ENCODE results near the gene SPATA33.
A peak's percentile ranks its signal among the peaks of the same experiment; 100 is the strongest.

SPATA33 gene

GRCh38 chr16:89709166-89709565 lies 51.5 kb downstream of the SPATA33 start:
- no peak overlapping the region for H3K14ac ChIP-seq (ENCODE audit: low read length)
- peaks cover 2% of the 10 kb centered on the region for H3K79me1 ChIP-seq (ENCODE audit: low read depth, low read length)
- H2AK5ac ChIP-seq (ENCODE audit: low read depth, low read length): peak overlapping the region; percentile 90
- no peak overlapping the region for H2AFZ ChIP-seq (ENCODE audit: low read length)
- H4K91ac ChIP-seq (ENCODE audit: low read depth, low read length, poor library complexity): no peak overlapping the region
- no peak overlapping the region for H4K8ac ChIP-seq (ENCODE audit: low read depth, low read length)
- no CpG with 5 or more reads among the region's 10 CpGs for WGBS, 2 donors (ENCODE audit: extremely low coverage in 2 of 2, insufficient read length in 2 of 2, insufficient replicate concordance in 1 of 2)
- peak overlapping the region; percentile 41 for H2BK12ac ChIP-seq (ENCODE audit: low read length)
- peak overlapping the region; percentile 81 for H3K9ac ChIP-seq (ENCODE audit: low read depth, low read length, poor library complexity)
- no peak overlapping the region for H3K27ac ChIP-seq (replicated peaks; ENCODE audit: low read length)
- H3K18ac ChIP-seq (ENCODE audit: low read length): peak overlapping the region; percentile 17
- peak overlapping the region; percentile 25 for H3K4me2 ChIP-seq (ENCODE audit: insufficient read depth, low read length, poor library complexity, severe bottlenecking)
- H2BK5ac ChIP-seq (ENCODE audit: low read length): peak overlapping the region; percentile 48
- H3K23ac ChIP-seq (ENCODE audit: low read depth, low read length, poor library complexity): peak overlapping the region; percentile 17
- peaks cover 2 to 13% of the 10 kb centered on the region in 2 donors for H3K4me1 ChIP-seq (ENCODE audit: control insufficient read depth in 2 of 2, insufficient read depth in 1 of 2, low read depth in 1 of 2, low read length in 2 of 2)
- peak overlapping the region; percentile 75 for H2BK15ac ChIP-seq (ENCODE audit: low read length)
- DNase-seq (ENCODE audit: low spot score): no peak
- H3K36me3 ChIP-seq (replicated peaks in 1 of 2; ENCODE audit: control insufficient read depth in 2 of 2, insufficient read depth in 2 of 2, low read length in 2 of 2): peaks cover 0 to 1% of the 10 kb centered on the region in 2 donors
- peaks cover 0 to 2% (median 0%) of the 10 kb centered on the region in 3 experiments for H3K27me3 ChIP-seq (ENCODE audit: control insufficient read depth in 3 of 3, insufficient read depth in 3 of 3, low read depth in 1 of 3, low read length in 3 of 3)
- no peaks in the 10 kb centered on the region for H3K9me3 ChIP-seq (replicated peaks in 1 of 2; ENCODE audit: control insufficient read depth in 2 of 2, insufficient read depth in 1 of 2, low read depth in 1 of 2, low read length in 2 of 2)
- H2BK120ac ChIP-seq (ENCODE audit: low read depth, low read length): no peak overlapping the region
- no peak overlapping the region for H3K4ac ChIP-seq (ENCODE audit: low read length)
- no peak overlapping the region for H3K4me3 ChIP-seq (ENCODE audit: low read length in 2 of 2)

- Histone ChIP-seq H3K4me1 (ENCODE audit: control insufficient read depth in 2 of 2, insufficient read depth in 1 of 2, low read depth in 1 of 2, low read length in 2 of 2) (peaks cover 2 to 13% of the 10 kb centered on the region in 2 donors), H3K36me3 (replicated peaks in 1 of 2; ENCODE audit: control insufficient read depth in 2 of 2, insufficient read depth in 2 of 2, low read length in 2 of 2) (peaks cover 0 to 4% of the 10 kb centered on the region in 2 donors), H3K4ac (ENCODE audit: low read length) (no peak overlapping the region), H3K9ac (ENCODE audit: low read depth, low read length, poor library complexity) (peak overlapping the region; percentile 55), H4K8ac (ENCODE audit: low read depth, low read length) (no peak overlapping the region), H2BK5ac (ENCODE audit: low read length) (peak overlapping the region; percentile 48), H3K4me2 (ENCODE audit: insufficient read depth, low read length, poor library complexity, severe bottlenecking) (no peak overlapping the region), H2AFZ (ENCODE audit: low read length) (no peak overlapping the region), H2BK15ac (ENCODE audit: low read length) (peak overlapping the region; percentile 75), H3K9me3 (replicated peaks in 1 of 2; ENCODE audit: control insufficient read depth in 2 of 2, insufficient read depth in 1 of 2, low read depth in 1 of 2, low read length in 2 of 2) (peaks cover 0 to 2% of the 10 kb centered on the region in 2 donors), H3K27ac (replicated peaks; ENCODE audit: low read length) (peak overlapping the region; percentile 22), H3K79me1 (ENCODE audit: low read depth, low read length) (peaks cover 2% of the 10 kb centered on the region), H2AK5ac (ENCODE audit: low read depth, low read length) (peak overlapping the region; percentile 90), H3K18ac (ENCODE audit: low read length) (peak overlapping the region; percentile 17), H3K14ac (ENCODE audit: low read length) (peak overlapping the region; percentile 38), H2BK120ac (ENCODE audit: low read depth, low read length) (no peak overlapping the region), H3K23ac (ENCODE audit: low read depth, low read length, poor library complexity) (peak overlapping the region; percentile 17), H3K27me3 (ENCODE audit: control insufficient read depth in 3 of 3, insufficient read depth in 3 of 3, low read depth in 1 of 3, low read length in 3 of 3) (peaks cover 0 to 2% (median 0%) of the 10 kb centered on the region in 3 experiments), H2BK12ac (ENCODE audit: low read length) (no peak overlapping the region), H4K91ac (ENCODE audit: low read depth, low read length, poor library complexity) (no peak overlapping the region), H3K4me3 (ENCODE audit: low read length in 2 of 2) (no peak overlapping the region)
- WGBS, 2 donors (ENCODE audit: extremely low coverage in 2 of 2, insufficient read length in 2 of 2, insufficient replicate concordance in 1 of 2): no CpG with 5 or more reads among the region's 19 CpGs
- no peak for DNase-seq (ENCODE audit: low spot score)
These were observed 52.2 kb downstream of the SPATA33 start for GRCh38 chr16:89709716-89710432.

DNA sequence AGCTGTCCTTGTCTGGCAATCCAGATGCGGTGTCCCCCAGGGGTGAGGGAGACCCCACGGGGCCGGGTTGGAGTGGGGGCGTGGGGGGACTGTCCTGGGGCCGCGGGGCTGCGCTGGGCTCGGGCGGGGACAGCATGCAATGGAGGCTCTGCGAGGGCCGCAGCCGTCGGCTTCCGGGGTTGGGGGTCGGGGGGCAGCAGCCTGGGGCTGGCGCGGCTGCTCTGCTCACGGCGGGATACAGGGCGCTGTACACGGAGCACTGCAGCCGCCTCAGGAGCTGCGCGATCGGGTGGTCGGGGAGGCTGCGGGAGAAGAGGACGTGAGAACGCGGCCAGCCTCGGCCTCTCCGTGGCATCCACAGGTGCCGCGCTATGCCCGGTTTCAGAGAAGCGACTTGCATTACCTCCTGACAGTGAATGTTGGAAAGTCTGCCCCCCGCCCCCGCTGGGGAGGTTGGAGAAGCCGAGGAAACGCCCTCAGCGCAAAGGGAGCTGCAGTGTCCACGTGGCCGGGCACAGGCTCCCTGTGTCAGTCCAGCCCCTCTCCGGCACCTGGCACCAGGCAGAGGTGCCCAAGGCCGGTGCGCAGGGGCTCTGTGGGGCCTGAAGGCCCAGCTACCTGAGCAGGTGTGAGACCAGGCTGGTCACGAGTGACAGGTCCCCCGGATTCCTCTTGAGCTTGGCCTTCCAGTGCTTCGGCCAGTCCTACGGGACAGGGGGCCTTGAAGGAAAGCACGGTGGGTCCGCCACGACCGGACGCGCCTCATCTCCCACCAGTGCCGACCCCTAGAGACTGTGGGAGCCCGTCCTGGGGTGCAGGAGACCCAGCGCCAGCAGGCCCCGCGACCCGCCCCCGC lies 53.3 kb downstream of the SPATA33 start:
- H3K14ac ChIP-seq (ENCODE audit: low read length): peak overlapping the region; percentile 63
- H3K4ac ChIP-seq (ENCODE audit: low read length): no peak overlapping the region
- H4K91ac ChIP-seq (ENCODE audit: low read depth, low read length, poor library complexity): no peak overlapping the region
- H2AFZ ChIP-seq (ENCODE audit: low read length): no peak overlapping the region
- H3K9me3 ChIP-seq (replicated peaks in 1 of 2; ENCODE audit: control insufficient read depth in 2 of 2, insufficient read depth in 1 of 2, low read depth in 1 of 2, low read length in 2 of 2): peaks cover 0 to 2% of the 10 kb centered on the region in 2 donors
- no peak overlapping the region for H3K23ac ChIP-seq (ENCODE audit: low read depth, low read length, poor library complexity)
- H3K9ac ChIP-seq (ENCODE audit: low read depth, low read length, poor library complexity): no peak overlapping the region
- H3K27ac ChIP-seq (replicated peaks; ENCODE audit: low read length): peak overlapping the region; percentile 4
- peak overlapping the region; percentile 5 for H2BK15ac ChIP-seq (ENCODE audit: low read length)
- peaks cover 0 to 4% of the 10 kb centered on the region in 2 donors for H3K36me3 ChIP-seq (replicated peaks in 1 of 2; ENCODE audit: control insufficient read depth in 2 of 2, insufficient read depth in 2 of 2, low read length in 2 of 2)
- no peak for DNase-seq (ENCODE audit: low spot score)
- no peaks in the 10 kb centered on the region for H3K79me1 ChIP-seq (ENCODE audit: low read depth, low read length)
- H2BK12ac ChIP-seq (ENCODE audit: low read length): no peak overlapping the region
- no peak overlapping the region for H3K4me3 ChIP-seq (ENCODE audit: low read length in 2 of 2)
- no peaks in the 10 kb centered on the region for H3K27me3 ChIP-seq (ENCODE audit: control insufficient read depth in 3 of 3, insufficient read depth in 3 of 3, low read depth in 1 of 3, low read length in 3 of 3)
- H3K4me2 ChIP-seq (ENCODE audit: insufficient read depth, low read length, poor library complexity, severe bottlenecking): no peak overlapping the region
- H3K18ac ChIP-seq (ENCODE audit: low read length): peak overlapping the region; percentile 92
- no peak overlapping the region for H2BK5ac ChIP-seq (ENCODE audit: low read length)
- peaks cover 2 to 13% of the 10 kb centered on the region in 2 donors for H3K4me1 ChIP-seq (ENCODE audit: control insufficient read depth in 2 of 2, insufficient read depth in 1 of 2, low read depth in 1 of 2, low read length in 2 of 2)
- H2AK5ac ChIP-seq (ENCODE audit: low read depth, low read length): peak overlapping the region; percentile 97
- H4K8ac ChIP-seq (ENCODE audit: low read depth, low read length): no peak overlapping the region
- no CpG with 5 or more reads among the region's 63 CpGs for WGBS, 2 donors (ENCODE audit: extremely low coverage in 2 of 2, insufficient read length in 2 of 2, insufficient replicate concordance in 1 of 2)
- no peak overlapping the region for H2BK120ac ChIP-seq (ENCODE audit: low read depth, low read length)

All from neuronal stem cell (in vitro differentiated cells).